ENCODE data around the gene EPHA8.

The EPHA8 gene

GRCh38 chr1:22536506-22536905 is 26.8 kb upstream of the EPHA8 start:
- no peak for DNase-seq (ENCODE audit: low spot score)

GRCh38 chr1:22537441-22538139 is 25.7 kb upstream of the EPHA8 start:
- no peak for DNase-seq (ENCODE audit: low spot score)

- DNase-seq (ENCODE audit: low spot score) = no peak
These were observed 23.7 kb upstream of the EPHA8 start for GRCh38 chr1:22539510-22540118.

GRCh38 chr1:22540337-22540736 is 23.0 kb upstream of the EPHA8 start:
- no peak for DNase-seq (ENCODE audit: low spot score)

- DNase-seq (ENCODE audit: low spot score) = no peak
These were observed 20.4 kb upstream of the EPHA8 start for GRCh38 chr1:22542886-22543285.

- DNase-seq (ENCODE audit: low spot score) = no peak
These were observed 19.6 kb upstream of the EPHA8 start for GRCh38 chr1:22543679-22544078.

- no peak for DNase-seq (ENCODE audit: low spot score)
These were observed 18.7 kb upstream of the EPHA8 start for GRCh38 chr1:22544606-22545005.

GRCh38 chr1:22545141-22545540 is 18.1 kb upstream of the EPHA8 start:
- no peak for DNase-seq (ENCODE audit: low spot score)

- DNase-seq (ENCODE audit: low spot score) = no peak
These were observed 16.0 kb upstream of the EPHA8 start for GRCh38 chr1:22547186-22547817.

GRCh38 chr1:22547818-22548462 is 15.3 kb upstream of the EPHA8 start:
- no peak for DNase-seq (ENCODE audit: low spot score)

GRCh38 chr1:22550021-22550420 is 13.3 kb upstream of the EPHA8 start:
- no peak for DNase-seq (ENCODE audit: low spot score)

- DNase-seq (ENCODE audit: low spot score) = no peak
These were observed 11.7 kb upstream of the EPHA8 start for GRCh38 chr1:22551591-22551990.

- no peak for DNase-seq (ENCODE audit: low spot score)
These were observed 11.3 kb upstream of the EPHA8 start for GRCh38 chr1:22552021-22552420.

- no peak for DNase-seq (ENCODE audit: low spot score)
These were observed 10.0 kb upstream of the EPHA8 start for GRCh38 chr1:22553104-22553880.

- DNase-seq (ENCODE audit: low spot score) = no peak
These were observed 9.2 kb upstream of the EPHA8 start for GRCh38 chr1:22553991-22554522.

GRCh38 chr1:22555371-22555656 is 8.0 kb upstream of the EPHA8 start:
- DNase-seq (ENCODE audit: low spot score) = no peak

GRCh38 chr1:22556391-22557104 is 6.7 kb upstream of the EPHA8 start:
- no peak for DNase-seq (ENCODE audit: low spot score)

GRCh38 chr1:22557341-22557950 is 5.8 kb upstream of the EPHA8 start:
- DNase-seq (ENCODE audit: low spot score) = no peak

- no peak for DNase-seq (ENCODE audit: low spot score)
These were observed 648 bp downstream of the EPHA8 start for GRCh38 chr1:22563671-22564602.

GRCh38 chr1:22566161-22566560 is 2.9 kb downstream of the EPHA8 start:
- no peak for DNase-seq (ENCODE audit: low spot score)

Data from putamen (tissue), 1 donor.